GM12801 (cell line): ENCODE data around the gene COBLL1.

Experiments
- CTCF ChIP-seq: IDR thresholded peaks from one replicate; pipeline ENCODE4 v1.5.1; 2011; ENCODE audit warnings: control low read depth; ENCODE audit not compliant: insufficient read length; ENCODE audit errors: extremely low read depth

Gene COBLL1

GRCh38 chr2:164766216-164766953 is 75.2 kb downstream of the COBLL1 start:
- TF ChIP-seq CTCF = no peak

- TF ChIP-seq CTCF = no peak
Measured at GRCh38 chr2:164764996-164765395, 76.6 kb downstream of the COBLL1 start.

GRCh38 chr2:164764474-164764873 is 77.1 kb downstream of the COBLL1 start:
- TF ChIP-seq CTCF = no peak

- no peak for TF ChIP-seq CTCF
Measured at GRCh38 chr2:164763431-164763830, 78.2 kb downstream of the COBLL1 start.

- TF ChIP-seq CTCF = no peak
Measured at GRCh38 chr2:164761737-164762460, 79.7 kb downstream of the COBLL1 start.

- TF ChIP-seq CTCF = no peak
Measured at GRCh38 chr2:164760179-164760578, 81.4 kb downstream of the COBLL1 start.

- no peak for TF ChIP-seq CTCF
Measured at GRCh38 chr2:164757934-164758695, 83.5 kb downstream of the COBLL1 start.
